IPS-NIHi7 (cell line): ENCODE results near the gene RASA3.
A peak's percentile ranks its signal among the peaks of the same experiment; 100 is the strongest.
"Not testable (repeated sequence)": the region's sequence is repeated elsewhere in the genome, so short reads cannot be mapped to it uniquely, and the experiment has no call there.

ENCODE experiments used
- DNase-seq: peaks from one replicate; pipeline ENCODE4 v3.0.0; 2012; ENCODE audit warnings: mixed read lengths; ENCODE audit errors: extremely low spot score

The RASA3 gene

DNA sequence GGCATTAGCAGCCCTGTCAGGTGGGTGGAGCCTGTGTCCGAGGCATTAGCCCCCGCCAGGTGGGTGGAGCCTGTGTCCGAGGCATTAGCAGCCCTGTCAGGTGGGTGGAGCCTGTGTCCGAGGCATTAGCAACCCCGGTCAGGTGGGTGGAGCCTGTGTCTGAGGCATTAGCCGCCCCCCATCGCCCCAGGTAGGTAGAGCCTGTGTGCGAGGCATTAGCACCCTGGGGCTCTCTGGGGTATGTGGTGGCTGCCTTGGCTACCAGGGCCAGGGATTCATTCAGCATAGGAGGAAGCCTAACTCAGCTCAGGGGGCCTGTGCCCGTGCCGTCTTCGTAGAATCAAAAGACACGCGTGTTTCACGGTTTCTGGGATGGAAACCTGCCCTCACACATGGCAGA, 112.3 kb downstream of the RASA3 start:
- DNase-seq, result not testable (repeated sequence)

DNA sequence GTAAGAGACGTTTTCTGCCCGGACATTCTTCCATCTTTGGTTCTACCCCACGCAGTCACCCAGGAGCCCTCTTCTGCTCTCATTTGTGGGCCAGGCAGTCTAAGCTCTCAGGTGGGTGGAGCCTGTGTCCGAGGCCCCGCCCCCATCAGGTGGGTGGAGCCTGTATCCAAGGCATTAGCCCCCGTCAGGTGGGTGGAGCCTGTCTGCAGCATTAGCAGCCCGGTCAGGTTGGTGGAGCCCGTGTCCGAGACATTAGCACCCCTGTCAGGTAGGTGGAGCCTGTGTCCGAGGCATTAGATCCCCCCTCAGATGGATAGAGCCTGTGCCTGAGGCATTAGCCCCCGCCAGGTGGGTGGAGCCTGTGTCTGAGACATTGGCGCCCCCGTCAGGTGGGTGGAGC, 113.1 kb downstream of the RASA3 start:
- DNase-seq, result peak; percentile 82

DNA sequence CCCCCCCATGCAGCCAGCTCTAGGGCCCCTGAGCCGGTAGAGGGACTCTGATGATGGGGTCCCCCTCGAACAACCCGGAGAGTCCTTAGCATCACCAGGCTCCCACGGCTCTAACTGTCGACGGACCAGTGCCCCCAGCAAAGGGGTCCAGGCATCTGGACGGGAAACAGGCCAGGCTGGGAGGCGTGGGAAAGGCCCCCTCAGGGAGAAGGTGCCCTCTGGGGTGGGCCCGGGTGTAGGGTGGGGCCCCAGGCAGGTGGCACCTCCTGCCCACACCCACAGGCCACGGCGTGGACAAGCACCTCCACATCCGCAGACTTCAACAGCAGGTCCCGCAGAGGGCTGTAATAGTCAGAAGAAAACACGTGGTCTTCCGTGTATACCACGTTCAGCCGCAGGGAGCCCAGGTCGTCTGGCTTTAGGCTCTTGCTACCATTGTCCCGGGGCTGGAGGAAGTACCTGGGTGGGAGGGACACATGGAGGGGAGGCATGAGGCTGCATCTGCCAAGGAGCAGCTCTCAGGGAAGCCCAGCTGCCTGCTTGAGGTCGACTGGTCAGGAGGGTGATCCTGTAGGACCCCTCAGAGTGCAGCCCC, 113.9 kb downstream of the RASA3 start:
- no peak for DNase-seq

- DNase-seq, result no peak
These were observed 114.5 kb downstream of the RASA3 start for GRCh38 chr13:114017966-114018365.

GRCh38 chr13:114017028-114017630, 115.3 kb downstream of the RASA3 start:
- DNase-seq, result peak; percentile 63

DNA sequence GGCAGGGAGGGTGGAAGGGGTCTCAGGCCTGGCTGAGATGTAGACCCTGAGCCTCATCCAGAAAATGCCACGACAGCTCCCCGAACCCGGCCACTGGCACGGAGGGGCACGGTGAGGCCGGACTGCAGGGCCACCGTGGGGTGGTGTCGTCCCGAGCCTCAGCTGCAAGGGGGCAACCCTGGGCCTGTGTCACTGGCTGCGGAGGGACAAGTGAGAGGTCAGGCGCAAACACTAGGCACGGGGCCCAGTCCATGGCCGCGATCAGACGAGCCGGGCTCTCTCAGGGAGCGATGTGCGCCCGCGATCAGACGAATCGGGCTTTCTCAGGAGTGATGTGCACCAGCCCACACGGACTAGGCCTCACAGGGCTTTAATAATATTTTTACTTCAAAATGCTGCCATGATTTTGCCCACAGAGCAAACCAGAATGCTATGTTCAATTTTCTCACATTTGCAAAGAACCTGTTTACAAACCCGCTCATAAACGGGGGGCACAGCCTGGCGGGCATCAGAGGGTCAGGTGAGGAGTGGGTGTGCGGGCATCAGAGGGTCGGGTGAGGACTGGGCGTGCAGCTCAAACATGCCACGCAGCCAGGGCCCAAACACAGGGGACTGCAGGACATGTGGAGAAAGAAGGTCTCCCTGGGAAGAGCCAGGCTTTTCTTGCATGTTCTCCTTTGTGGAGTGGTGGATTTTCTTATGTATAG, 115.9 kb downstream of the RASA3 start:
- DNase-seq, result no peak

DNA sequence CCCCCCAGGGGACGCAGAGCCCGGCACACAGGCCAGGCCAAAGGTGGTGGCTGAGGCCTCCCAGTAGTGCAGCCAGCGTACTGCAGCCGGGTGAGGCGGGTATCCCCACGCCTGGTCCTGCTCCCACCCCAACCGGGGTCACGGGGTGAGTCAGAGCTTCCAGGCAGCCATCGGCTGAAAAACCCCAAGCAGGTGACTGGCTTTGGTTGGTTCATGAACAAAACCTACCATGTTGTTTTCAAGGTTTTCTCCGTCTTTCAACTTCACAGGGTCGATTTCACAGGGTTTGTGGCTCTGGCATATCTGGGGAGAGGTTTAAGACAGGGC, 116.5 kb downstream of the RASA3 start:
- no peak for DNase-seq

GRCh38 chr13:114015111-114015968, 117.1 kb downstream of the RASA3 start:
- no peak for DNase-seq

- DNase-seq, result no peak
These were observed 118.3 kb downstream of the RASA3 start for GRCh38 chr13:114013952-114014629.

DNA sequence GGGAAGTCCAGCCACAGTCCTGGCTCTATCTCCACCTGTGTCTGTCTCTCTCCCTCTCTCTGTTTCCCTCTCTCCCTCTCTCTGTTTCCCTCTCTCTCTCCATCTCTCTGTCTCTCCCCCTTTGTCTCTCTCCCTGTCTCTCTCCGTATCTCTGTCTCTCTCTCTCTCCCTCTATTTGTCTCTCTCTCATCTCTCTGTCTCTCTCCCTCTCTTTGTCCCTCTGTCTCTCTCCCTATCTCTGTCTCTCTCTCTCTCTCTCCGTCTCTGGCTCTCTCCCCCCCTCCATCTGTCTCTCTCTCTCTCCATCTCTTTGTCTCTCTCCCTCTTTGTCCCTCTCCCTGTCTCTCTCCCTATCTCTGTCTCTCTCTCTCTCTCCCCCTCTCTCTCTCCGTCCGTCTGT, 119.1 kb downstream of the RASA3 start:
- DNase-seq, result no peak

GRCh38 chr13:114012921-114013320, 119.5 kb downstream of the RASA3 start:
- no peak for DNase-seq

DNA sequence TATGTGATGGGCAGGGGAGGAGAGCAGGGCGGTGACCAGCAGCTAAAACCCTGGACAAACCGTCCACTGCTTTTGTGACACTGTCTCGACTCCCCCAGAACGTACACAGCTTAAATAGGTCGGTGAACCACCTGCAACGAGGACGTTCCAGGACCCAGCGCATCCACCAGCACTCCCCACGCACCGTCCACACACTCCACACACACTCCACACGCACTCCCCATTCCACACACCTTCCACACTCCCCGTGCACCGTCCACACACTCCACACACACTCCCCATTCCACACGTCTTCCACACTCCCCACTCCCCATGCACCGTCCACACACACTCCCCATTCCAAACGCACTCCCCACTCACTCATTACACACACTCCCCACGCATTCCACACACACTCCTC, 120.3 kb downstream of the RASA3 start:
- DNase-seq, result no peak

GRCh38 chr13:114011226-114011625, 121.2 kb downstream of the RASA3 start:
- no peak for DNase-seq

DNA sequence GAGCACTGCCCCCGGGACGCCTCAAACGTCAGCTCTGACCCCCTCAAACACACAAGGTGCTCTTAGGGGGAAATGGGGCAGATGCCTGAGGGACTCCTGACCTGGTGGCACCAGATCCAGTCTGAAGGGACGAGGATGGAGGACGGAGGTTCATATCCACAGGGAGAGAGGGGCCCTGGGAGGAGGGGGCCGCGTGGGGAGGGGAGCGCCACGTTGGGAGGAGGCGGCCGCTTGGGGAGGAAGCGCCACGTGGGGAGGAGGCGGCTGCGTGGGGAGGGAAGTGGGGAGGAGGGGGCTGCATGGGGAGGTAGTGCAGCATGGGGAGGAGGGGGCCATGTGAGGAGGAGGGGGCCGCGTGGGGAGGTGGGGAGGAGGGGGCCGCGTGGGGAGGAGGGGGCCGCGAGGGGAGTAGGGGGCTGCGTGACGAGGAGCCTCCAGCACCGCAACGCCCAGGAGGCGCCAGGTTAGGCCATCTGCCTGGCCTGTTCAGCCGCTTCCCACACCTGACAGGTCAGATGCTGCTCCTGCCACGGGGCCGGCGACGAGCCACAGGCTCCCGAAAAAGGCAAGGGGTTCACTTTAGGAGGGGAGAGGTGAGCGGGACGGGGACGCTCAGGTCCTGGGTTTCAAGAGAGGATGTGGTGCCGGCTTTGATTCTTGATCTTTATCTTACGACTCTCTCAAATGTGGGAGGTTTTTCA, 121.9 kb downstream of the RASA3 start:
- no peak for DNase-seq

DNA sequence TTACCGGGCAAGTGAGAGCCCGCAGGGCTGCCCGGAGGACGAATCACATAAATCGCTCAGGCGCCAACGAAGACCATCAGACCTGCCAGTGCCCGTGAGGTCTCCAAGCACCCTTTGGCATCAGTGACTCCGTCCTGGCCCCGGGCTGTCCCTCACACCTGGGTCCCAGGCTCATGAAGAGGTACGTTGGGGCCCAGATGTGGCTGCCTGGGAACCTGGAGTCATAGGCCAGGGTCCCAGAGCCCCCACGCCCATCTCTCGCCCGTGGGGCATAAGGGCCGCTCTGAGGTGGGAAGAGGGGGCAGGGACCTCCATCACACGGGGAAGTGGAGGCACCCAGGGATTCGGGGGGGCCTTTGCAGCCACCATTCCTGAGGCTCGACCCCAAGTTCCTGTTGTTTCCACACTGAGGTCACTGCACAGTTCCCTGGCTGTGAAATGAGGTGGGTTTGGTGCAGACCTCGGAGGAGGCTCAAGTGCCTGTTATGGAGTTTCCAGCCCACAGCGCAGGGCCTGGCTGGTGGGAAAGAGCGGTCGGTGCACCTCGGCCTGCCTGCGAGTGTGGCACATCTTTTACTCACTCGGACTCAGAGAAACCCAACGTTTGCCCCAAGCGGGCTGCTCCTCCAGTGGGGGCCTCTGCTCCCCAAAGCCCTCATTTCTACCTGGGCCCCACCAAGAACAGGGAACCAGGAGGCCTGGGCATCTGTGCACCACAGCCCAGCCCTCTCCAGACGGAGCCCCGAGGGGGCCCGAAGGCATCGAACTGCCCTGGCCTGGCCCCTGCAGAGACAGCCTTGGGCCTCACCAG, 122.6 kb downstream of the RASA3 start:
- no peak for DNase-seq

DNA sequence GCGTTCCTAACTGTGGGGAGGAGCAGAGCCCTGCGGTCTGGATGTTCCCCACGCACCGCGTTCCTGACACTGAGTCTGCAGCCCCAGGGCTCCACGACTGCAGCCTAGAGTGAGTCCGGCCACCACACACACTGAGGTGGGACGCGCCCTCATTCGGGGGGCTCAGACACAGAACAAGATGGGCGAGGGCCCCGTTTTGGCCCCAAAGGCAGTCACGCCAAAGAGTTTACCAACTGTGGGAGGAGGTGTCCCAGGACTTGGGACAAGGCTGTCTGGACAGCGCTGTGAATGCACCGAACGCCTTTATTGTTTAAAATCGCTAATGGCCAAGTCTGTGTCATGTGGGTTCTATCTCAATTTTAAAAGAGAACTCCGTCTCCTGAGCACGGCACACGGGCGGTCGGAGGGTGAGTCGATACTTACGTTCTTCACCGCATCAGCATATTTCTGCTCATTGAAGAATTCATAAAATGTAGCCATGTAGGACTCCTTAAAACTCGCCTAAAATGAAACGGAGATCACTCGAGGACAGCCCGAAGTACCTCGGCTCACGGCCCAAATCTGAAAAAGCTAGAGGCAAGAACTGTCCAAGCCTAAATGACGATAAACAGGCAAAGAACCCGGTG, 123.3 kb downstream of the RASA3 start:
- no peak for DNase-seq

DNA sequence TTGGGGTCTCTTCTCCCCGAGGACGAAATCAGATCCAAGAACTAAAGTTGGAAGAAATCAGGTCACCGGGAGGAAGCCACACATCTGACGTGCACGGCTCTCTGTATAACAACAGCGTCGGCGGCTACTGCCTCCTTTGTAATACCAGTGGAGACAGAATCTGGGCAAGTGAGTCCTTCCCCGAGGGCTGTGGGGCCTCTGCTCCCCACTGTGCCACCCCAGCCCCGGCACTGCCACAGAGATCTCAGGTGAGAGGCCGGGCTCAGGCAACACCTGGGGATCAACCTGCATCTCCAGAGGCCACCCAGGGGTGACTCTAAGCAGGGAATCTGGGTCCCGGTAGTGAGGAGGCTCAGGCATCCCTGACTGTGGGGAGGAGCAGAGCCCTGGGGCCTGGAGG, 124.9 kb downstream of the RASA3 start:
- DNase-seq, result no peak

DNA sequence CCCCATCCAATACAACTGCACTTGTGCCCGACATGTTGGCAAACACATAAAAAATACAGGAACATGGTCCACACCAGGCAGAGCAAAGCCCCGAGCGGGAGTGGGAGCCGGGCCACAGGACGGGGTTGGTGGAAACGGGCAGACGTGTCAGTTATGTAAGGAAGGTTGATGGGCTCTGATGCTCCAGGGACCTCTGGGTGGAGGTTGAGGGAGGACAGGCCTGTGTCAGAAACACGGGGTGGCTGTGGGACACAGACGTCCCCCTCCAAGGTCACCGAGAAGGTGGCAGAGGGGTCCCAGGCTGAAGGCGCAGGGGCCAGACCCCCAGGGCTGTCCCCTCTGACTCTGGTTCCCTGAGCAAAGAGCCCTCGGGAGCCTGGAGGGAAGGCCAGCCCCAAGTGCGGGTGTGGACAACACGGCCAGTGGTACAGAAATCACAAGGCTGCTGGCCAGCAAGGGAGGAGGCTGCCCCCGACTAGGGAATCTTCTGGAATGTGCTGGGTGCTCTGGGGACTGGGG, 127.2 kb downstream of the RASA3 start:
- no peak for DNase-seq

GRCh38 chr13:114004420-114005205, 127.8 kb downstream of the RASA3 start:
- no peak for DNase-seq
